OCI-LY3 (cell line): ENCODE data around the gene NAGPA.

Experiments
- H2AFZ ChIP-seq: fragments of 200-600, 300-600 bp; shearing (Covaris generic); 2 replicates; pipeline ENCODE4 v1.6.0; 2014; ENCODE audit warnings: antibody characterized with exemption, low read depth, low read length
- H3K27ac ChIP-seq: fragments of 200-600, 300-600 bp; sonication (generic); 2 replicates; pipeline ENCODE4 v1.5.1; 2014; ENCODE audit warnings: mild to moderate bottlenecking, low read length, moderate library complexity, mixed read lengths
- H3K27me3 ChIP-seq: fragments of 200-600, 300-600 bp; sonication (generic); 2 replicates; pipeline ENCODE4 v1.6.1; 2014; ENCODE audit warnings: low read depth, low read length, mixed read lengths
- H3K36me3 ChIP-seq: fragments of 200-600, 300-600 bp; sonication (generic); replicated peaks from 2 replicates; pipeline ENCODE3; 2014; ENCODE audit warnings: low read depth, low read length, mixed read lengths
- H3K4me1 ChIP-seq: fragments of 300-600, 200-600 bp; sonication (generic); 2 replicates; pipeline ENCODE4 v1.6.1; 2014; ENCODE audit warnings: low read length, mixed read lengths
- H3K4me2 ChIP-seq: fragments of 200-600, 300-600 bp; sonication (generic); 2 replicates; pipeline ENCODE4 v1.6.1; 2014; ENCODE audit warnings: low read length, mixed read lengths
- H3K4me3 ChIP-seq: fragments of 300-600, 200-600 bp; sonication (generic); 2 replicates; pipeline ENCODE4 v1.5.1; 2014; ENCODE audit warnings: antibody characterized with exemption, mild to moderate bottlenecking, low read length, moderate library complexity
- H3K79me2 ChIP-seq: fragments of 300-600, 200-600 bp; shearing (Covaris generic); 2 replicates; pipeline ENCODE4 v1.6.1; 2014; ENCODE audit warnings: mild to moderate bottlenecking, low read length, mixed read lengths
- H3K9ac ChIP-seq: fragments of 300-600, 200-600 bp; shearing (Covaris generic); 2 replicates; pipeline ENCODE4 v1.6.0; 2014; ENCODE audit warnings: mild to moderate bottlenecking, low read length, moderate library complexity
- H3K9me3 ChIP-seq: fragments of 200-600, 300-600 bp; shearing (Covaris generic); 2 replicates; pipeline ENCODE4 v1.6.1; 2014; ENCODE audit warnings: low read length, mixed read lengths; ENCODE audit not compliant: insufficient read depth
- H4K20me1 ChIP-seq: fragments of 200-600, 300-600 bp; sonication (generic); 2 replicates; pipeline ENCODE4 v1.6.1; 2016; ENCODE audit warnings: low read length, mixed read lengths; ENCODE audit not compliant: insufficient read depth
- CTCF ChIP-seq: fragments of 200-600, 300-600 bp; sonication (generic); IDR thresholded peaks from 2 replicates; pipeline ENCODE4 v1.5.1; 2014; ENCODE audit warnings: antibody characterized with exemption, low read length, low read depth
- EZH2phosphoT487 ChIP-seq: fragments of 200-600 bp; shearing (Covaris generic); IDR thresholded peaks from 2 replicates; pipeline ENCODE4 v1.6.1; 2018; ENCODE audit warnings: antibody characterized with exemption, mixed run types, low read depth

The NAGPA gene

GRCh38 chr16:5022521-5022920 lies 11.2 kb downstream of the NAGPA start:
- Histone ChIP-seq H3K9me3 (no peaks in the 10 kb centered on the region), H3K4me2 (no peak overlapping the region), H3K36me3 (no peaks in the 10 kb centered on the region), H3K9ac (no peak overlapping the region), H4K20me1 (no peaks in the 10 kb centered on the region), H3K79me2 (no peaks in the 10 kb centered on the region), H3K4me3 (no peak overlapping the region), H3K27ac (no peak overlapping the region), H3K27me3 (no peaks in the 10 kb centered on the region), H2AFZ (no peak overlapping the region), H3K4me1 (peaks cover 3% of the 10 kb centered on the region; the same call in 1 of the 2 replicates)
- no peak for TF ChIP-seq EZH2phosphoT487
- no peak for TF ChIP-seq CTCF

- Histone ChIP-seq H3K9me3 (no peaks in the 10 kb centered on the region), H4K20me1 (no peaks in the 10 kb centered on the region), H3K4me3 (no peak overlapping the region), H3K4me1 (peaks cover 3% of the 10 kb centered on the region; the same call in 1 of the 2 replicates), H3K36me3 (no peaks in the 10 kb centered on the region), H3K9ac (no peak overlapping the region), H3K4me2 (no peak overlapping the region), H3K27me3 (no peaks in the 10 kb centered on the region), H2AFZ (no peak overlapping the region), H3K27ac (no peak overlapping the region), H3K79me2 (no peaks in the 10 kb centered on the region)
- TF ChIP-seq CTCF (no peak), EZH2phosphoT487 (no peak)
Observed at GRCh38 chr16:5020551-5020950, 13.2 kb downstream of the NAGPA start.

- Histone ChIP-seq H3K4me3 (no peak overlapping the region), H3K36me3 (no peaks in the 10 kb centered on the region), H3K27ac (no peak overlapping the region), H3K4me2 (no peak overlapping the region), H3K9me3 (no peaks in the 10 kb centered on the region), H3K4me1 (peaks cover under 1% of the 10 kb centered on the region; the same call in 1 of the 2 replicates), H3K27me3 (no peaks in the 10 kb centered on the region), H3K9ac (no peak overlapping the region), H3K79me2 (no peaks in the 10 kb centered on the region), H4K20me1 (no peaks in the 10 kb centered on the region), H2AFZ (no peak overlapping the region)
- TF ChIP-seq EZH2phosphoT487: no peak
Observed at GRCh38 chr16:5019775-5020174, 14.0 kb downstream of the NAGPA start.

- Histone ChIP-seq H3K9me3 (no peaks in the 10 kb centered on the region), H3K27ac (no peak overlapping the region), H3K9ac (no peak overlapping the region), H3K36me3 (no peaks in the 10 kb centered on the region), H3K4me1 (no peaks in the 10 kb centered on the region), H3K79me2 (no peaks in the 10 kb centered on the region), H4K20me1 (no peaks in the 10 kb centered on the region), H2AFZ (no peak overlapping the region), H3K4me3 (no peak overlapping the region), H3K27me3 (no peaks in the 10 kb centered on the region), H3K4me2 (no peak overlapping the region)
- TF ChIP-seq CTCF (no peak), EZH2phosphoT487 (no peak)
Observed at GRCh38 chr16:5018793-5019192, 14.9 kb downstream of the NAGPA start.

GRCh38 chr16:5017678-5017969 lies 16.1 kb downstream of the NAGPA start:
- Histone ChIP-seq H3K9ac (no peak overlapping the region), H3K27me3 (no peaks in the 10 kb centered on the region), H3K4me2 (no peak overlapping the region), H3K4me1 (no peaks in the 10 kb centered on the region), H3K36me3 (no peaks in the 10 kb centered on the region), H4K20me1 (no peaks in the 10 kb centered on the region), H3K9me3 (no peaks in the 10 kb centered on the region), H3K27ac (no peak overlapping the region), H2AFZ (no peak overlapping the region), H3K79me2 (no peaks in the 10 kb centered on the region), H3K4me3 (no peak overlapping the region)
- no peak for TF ChIP-seq EZH2phosphoT487
- no peak for TF ChIP-seq CTCF
